Measurements from ENCODE around the gene SLC30A9. TPM values are rescaled to one million over a fixed set of nuclear protein-coding genes. Genes with fewer than 3 reads are reported as not detected.

Gene SLC30A9
- 10 to 100 TPM; 52.3 to 58.0 TPM for total RNA-seq

GRCh38 chr4:41990365-41991111 is at the start of gene SLC30A9:
Gene SLC30A9, plus strand, starts transcription at chr4:41990530. Its CDS starts 122 bp downstream, at chr4:41990652.
- H3K36me3 Mint-ChIP-seq, result peaks cover 11% of the 10 kb centered on the region
- no peaks in the 10 kb centered on the region for H3K9me3 Mint-ChIP-seq
- peak; percentile 90 for DNase-seq
- H3K4me3 Mint-ChIP-seq, result peak within 1 kb of the TSS; percentile 92
- H3K27ac Mint-ChIP-seq, result peak within 1 kb of the TSS; percentile 91
- H3K27me3 Mint-ChIP-seq, result no peaks in the 10 kb centered on the region
- H3K4me1 Mint-ChIP-seq, result peaks cover 21% of the 10 kb centered on the region

GRCh38 chr4:41940834-41941233 is 49.5 kb upstream of the SLC30A9 start:
- peaks cover 39% of the 10 kb centered on the region for H3K4me1 Mint-ChIP-seq
- no peak overlapping the region for H3K27ac Mint-ChIP-seq
- H3K36me3 Mint-ChIP-seq, result peaks cover 26% of the 10 kb centered on the region
- no peaks in the 10 kb centered on the region for H3K9me3 Mint-ChIP-seq
- H3K27me3 Mint-ChIP-seq, result no peaks in the 10 kb centered on the region
- H3K4me3 Mint-ChIP-seq, result no peak overlapping the region
- no peak for DNase-seq

- Mint-ChIP-seq H3K9me3 (no peaks in the 10 kb centered on the region), H3K4me1 (peaks cover 25% of the 10 kb centered on the region), H3K4me3 (no peak overlapping the region), H3K27ac (no peak overlapping the region), H3K27me3 (no peaks in the 10 kb centered on the region), H3K36me3 (peaks cover 23% of the 10 kb centered on the region)
- DNase-seq, result no peak
These were observed 46.8 kb upstream of the SLC30A9 start for GRCh38 chr4:41943506-41943905.

- Mint-ChIP-seq H3K9me3 (no peaks in the 10 kb centered on the region), H3K27me3 (no peaks in the 10 kb centered on the region), H3K4me1 (peaks cover 22% of the 10 kb centered on the region), H3K4me3 (no peak overlapping the region), H3K36me3 (peaks cover 24% of the 10 kb centered on the region), H3K27ac (no peak overlapping the region)
- no peak for DNase-seq
These were observed 46.2 kb upstream of the SLC30A9 start for GRCh38 chr4:41944089-41944488.

- Mint-ChIP-seq H3K27ac (peak overlapping the region; percentile 35), H3K4me1 (peaks cover 9% of the 10 kb centered on the region), H3K27me3 (no peaks in the 10 kb centered on the region), H3K4me3 (no peak overlapping the region), H3K36me3 (peaks cover 39% of the 10 kb centered on the region), H3K9me3 (no peaks in the 10 kb centered on the region)
- DNase-seq, result no peak
These were observed 40.8 kb upstream of the SLC30A9 start for GRCh38 chr4:41949531-41949930.

GRCh38 chr4:41957634-41958033 is 32.7 kb upstream of the SLC30A9 start:
- peaks cover 10% of the 10 kb centered on the region for H3K36me3 Mint-ChIP-seq
- H3K27ac Mint-ChIP-seq, result no peak overlapping the region
- no peaks in the 10 kb centered on the region for H3K4me1 Mint-ChIP-seq
- no peak overlapping the region for H3K4me3 Mint-ChIP-seq
- DNase-seq, result no peak
- no peaks in the 10 kb centered on the region for H3K9me3 Mint-ChIP-seq
- H3K27me3 Mint-ChIP-seq, result no peaks in the 10 kb centered on the region

- Mint-ChIP-seq H3K27ac (no peak overlapping the region), H3K9me3 (peaks cover under 1% of the 10 kb centered on the region), H3K4me3 (no peak overlapping the region), H3K27me3 (no peaks in the 10 kb centered on the region), H3K4me1 (no peaks in the 10 kb centered on the region), H3K36me3 (peaks cover 4% of the 10 kb centered on the region)
- DNase-seq, result no peak
These were observed 27.2 kb upstream of the SLC30A9 start for GRCh38 chr4:41963105-41963504.

GRCh38 chr4:41964401-41964800 is 25.9 kb upstream of the SLC30A9 start:
- H3K27me3 Mint-ChIP-seq, result no peaks in the 10 kb centered on the region
- no peak overlapping the region for H3K4me3 Mint-ChIP-seq
- H3K36me3 Mint-ChIP-seq, result peaks cover 6% of the 10 kb centered on the region
- DNase-seq, result no peak
- H3K4me1 Mint-ChIP-seq, result no peaks in the 10 kb centered on the region
- H3K27ac Mint-ChIP-seq, result no peak overlapping the region
- H3K9me3 Mint-ChIP-seq, result peaks cover 11% of the 10 kb centered on the region

GRCh38 chr4:41967392-41967791 is 22.9 kb upstream of the SLC30A9 start:
- DNase-seq, result no peak
- Mint-ChIP-seq H3K27me3 (peaks cover 5% of the 10 kb centered on the region), H3K27ac (no peak overlapping the region), H3K36me3 (peaks cover 6% of the 10 kb centered on the region), H3K4me1 (no peaks in the 10 kb centered on the region), H3K4me3 (no peak overlapping the region), H3K9me3 (peaks cover 12% of the 10 kb centered on the region)

- DNase-seq, result no peak
- no peaks in the 10 kb centered on the region for H3K4me1 Mint-ChIP-seq
- H3K9me3 Mint-ChIP-seq, result peaks cover 12% of the 10 kb centered on the region
- no peak overlapping the region for H3K4me3 Mint-ChIP-seq
- H3K27me3 Mint-ChIP-seq, result peaks cover 6% of the 10 kb centered on the region
- no peak overlapping the region for H3K27ac Mint-ChIP-seq
- H3K36me3 Mint-ChIP-seq, result peaks cover 6% of the 10 kb centered on the region
These were observed 20.7 kb upstream of the SLC30A9 start for GRCh38 chr4:41969671-41970070.

- DNase-seq, result no peak
- Mint-ChIP-seq H3K36me3 (no peaks in the 10 kb centered on the region), H3K4me3 (no peak overlapping the region), H3K27ac (no peak overlapping the region), H3K9me3 (no peaks in the 10 kb centered on the region), H3K27me3 (peaks cover 14% of the 10 kb centered on the region), H3K4me1 (peaks cover 5% of the 10 kb centered on the region)
These were observed 15.0 kb upstream of the SLC30A9 start for GRCh38 chr4:41975341-41975740.

- Mint-ChIP-seq H3K9me3 (no peaks in the 10 kb centered on the region), H3K36me3 (no peaks in the 10 kb centered on the region), H3K27ac (no peak overlapping the region), H3K4me1 (peaks cover 5% of the 10 kb centered on the region), H3K27me3 (peaks cover 14% of the 10 kb centered on the region), H3K4me3 (no peak overlapping the region)
- no peak for DNase-seq
These were observed 13.4 kb upstream of the SLC30A9 start for GRCh38 chr4:41976775-41977516.

- DNase-seq, result no peak
These were observed 12.6 kb upstream of the SLC30A9 start for GRCh38 chr4:41977709-41978108.

GRCh38 chr4:41981456-41981855 is 8.9 kb upstream of the SLC30A9 start, which contains the start of gene DCAF4L1:
Gene DCAF4L1, plus strand, starts transcription at chr4:41981756. Its CDS starts 37 bp downstream, at chr4:41981793.
- Mint-ChIP-seq H3K36me3 (no peaks in the 10 kb centered on the region), H3K9me3 (no peaks in the 10 kb centered on the region), H3K4me3 (no peak within 1 kb of the TSS), H3K4me1 (peaks cover 2% of the 10 kb centered on the region), H3K27me3 (peaks cover 4% of the 10 kb centered on the region), H3K27ac (no peak within 1 kb of the TSS)
- no peak for DNase-seq

More at GRCh38 chr4:41977709-41978108, 12.6 kb upstream of the SLC30A9 start:
- Mint-ChIP-seq H3K27ac (no peak overlapping the region), H3K4me3 (no peak overlapping the region), H3K9me3 (no peaks in the 10 kb centered on the region), H3K36me3 (no peaks in the 10 kb centered on the region), H3K4me1 (peaks cover 5% of the 10 kb centered on the region), H3K27me3 (peaks cover 8% of the 10 kb centered on the region)

GRCh38 chr4:41982716-41983115 is 7.6 kb upstream of the SLC30A9 start:
- peaks cover 1% of the 10 kb centered on the region for H3K36me3 Mint-ChIP-seq

More at GRCh38 chr4:41982716-41983115, 7.6 kb upstream of the SLC30A9 start:
- Mint-ChIP-seq H3K9me3 (no peaks in the 10 kb centered on the region), H3K4me1 (peaks cover 2% of the 10 kb centered on the region), H3K27ac (no peak overlapping the region), H3K4me3 (no peak overlapping the region), H3K27me3 (peaks cover 4% of the 10 kb centered on the region)
- DNase-seq, result no peak
